CD1c-positive myeloid dendritic cell (primary cell): ENCODE data around the gene SDHAF3.
"Not testable (repeated sequence)": the region's sequence is repeated elsewhere in the genome, so short reads cannot be mapped to it uniquely, and the experiment has no call there.

Source experiments
- DNase-seq: peaks from one replicate; pipeline ENCODE4 v3.0.0-alpha.2; 2016; ENCODE audit errors: extremely low spot score

The SDHAF3 gene

GRCh38 chr7:97123115-97123514 lies 5.6 kb downstream of the SDHAF3 start:
- DNase-seq = not testable (repeated sequence)

DNA sequence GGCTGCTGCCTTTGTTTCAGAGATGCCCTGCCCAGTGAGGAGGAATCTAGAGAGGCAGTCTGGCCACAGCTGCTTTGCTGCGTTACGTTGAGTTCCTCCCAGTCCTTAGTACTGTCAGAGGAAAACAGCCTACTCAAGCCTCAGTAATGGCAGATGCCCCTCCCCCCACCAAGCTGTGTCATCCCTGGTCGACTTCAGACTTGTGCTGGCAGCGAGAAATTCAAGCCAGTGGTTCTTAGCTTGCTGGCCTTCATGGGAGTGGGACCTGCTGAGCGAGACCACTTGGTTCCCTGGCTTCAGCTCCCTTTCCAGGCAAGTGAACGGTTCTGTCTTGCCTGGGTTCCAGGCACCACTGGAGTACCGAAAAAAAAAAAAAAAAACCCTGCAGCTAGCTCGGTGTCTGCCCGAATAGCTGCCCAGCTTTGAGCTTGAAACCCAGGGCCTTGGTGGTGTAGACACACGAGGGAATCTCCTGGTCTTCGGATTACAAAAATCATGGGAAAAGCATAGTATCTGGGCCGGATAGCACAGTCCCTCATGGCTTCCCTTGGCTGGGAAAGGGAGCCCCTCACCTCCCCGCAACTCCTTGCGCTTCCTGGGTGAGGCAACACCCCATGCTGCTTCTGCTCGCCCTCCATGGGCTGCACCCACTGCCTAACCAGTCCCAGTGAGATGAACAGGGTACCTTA lies 9.1 kb downstream of the SDHAF3 start:
- DNase-seq = no peak

DNA sequence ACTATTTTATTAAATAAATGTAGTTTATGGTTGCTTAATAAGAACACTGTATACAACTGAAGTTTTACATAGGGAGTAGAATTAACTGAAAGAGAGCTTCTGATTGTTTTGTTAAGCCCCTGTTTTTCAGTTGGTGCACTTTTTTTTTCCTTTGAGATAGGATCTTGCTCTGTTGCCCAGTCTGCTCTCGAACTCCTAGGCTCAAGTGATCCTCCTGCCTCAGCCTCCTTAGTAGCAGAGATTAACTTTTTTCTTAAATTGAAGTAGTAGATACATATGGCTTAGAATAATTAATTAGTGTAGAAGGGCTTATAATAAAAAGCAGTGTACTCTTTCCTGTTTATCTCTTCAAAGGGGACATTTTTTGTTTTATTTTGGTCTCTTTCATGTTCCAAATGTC lies 11.2 kb downstream of the SDHAF3 start:
- no peak for DNase-seq

GRCh38 chr7:97130417-97131139 lies 13.1 kb downstream of the SDHAF3 start:
- DNase-seq = no peak

GRCh38 chr7:97133159-97133558 lies 15.7 kb downstream of the SDHAF3 start:
- no peak for DNase-seq

DNA sequence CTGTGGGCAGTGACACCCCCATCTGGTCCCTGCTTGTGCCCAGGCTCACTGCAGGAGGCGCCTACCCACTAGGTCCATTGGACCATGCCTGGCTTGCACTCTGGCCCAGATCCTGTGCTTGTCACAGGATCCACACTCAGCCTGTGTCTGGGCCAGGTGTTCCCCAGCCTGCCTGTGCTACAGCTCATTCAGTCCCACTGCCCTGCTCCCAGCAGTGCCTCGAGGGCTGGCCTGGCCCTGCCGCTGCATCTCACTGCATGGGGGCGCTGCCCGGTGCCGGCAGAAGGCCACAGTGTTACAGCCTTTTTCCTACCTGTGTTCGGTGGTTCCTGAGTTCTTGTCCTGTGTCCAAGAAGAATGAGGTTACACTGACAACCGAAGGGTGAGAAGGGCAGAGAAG lies 21.3 kb downstream of the SDHAF3 start:
- DNase-seq = no peak

GRCh38 chr7:97145068-97145467 lies 27.6 kb downstream of the SDHAF3 start:
- peak; percentile 40 for DNase-seq

DNA sequence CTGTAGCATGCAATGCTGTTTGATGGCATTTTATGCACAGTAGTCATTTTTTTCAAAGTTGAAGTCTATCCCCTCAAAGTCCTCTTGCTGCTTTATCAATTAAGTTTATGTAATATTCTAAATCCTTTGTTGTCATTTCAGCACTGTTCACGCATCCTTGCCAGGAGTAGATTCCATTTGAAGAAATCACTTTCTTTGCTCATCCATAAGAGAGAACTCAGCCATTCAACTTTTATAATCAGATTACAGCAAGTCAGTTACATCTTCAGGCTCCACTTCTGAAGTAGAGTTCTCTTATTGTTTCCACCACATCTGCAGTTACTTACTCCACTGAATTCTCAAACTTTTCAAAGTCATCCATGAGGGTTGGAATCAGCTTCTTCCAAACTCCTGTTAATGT lies 32.3 kb downstream of the SDHAF3 start:
- no peak for DNase-seq

- DNase-seq = no peak
These were observed 38.5 kb downstream of the SDHAF3 start for GRCh38 chr7:97155897-97156418.

DNA sequence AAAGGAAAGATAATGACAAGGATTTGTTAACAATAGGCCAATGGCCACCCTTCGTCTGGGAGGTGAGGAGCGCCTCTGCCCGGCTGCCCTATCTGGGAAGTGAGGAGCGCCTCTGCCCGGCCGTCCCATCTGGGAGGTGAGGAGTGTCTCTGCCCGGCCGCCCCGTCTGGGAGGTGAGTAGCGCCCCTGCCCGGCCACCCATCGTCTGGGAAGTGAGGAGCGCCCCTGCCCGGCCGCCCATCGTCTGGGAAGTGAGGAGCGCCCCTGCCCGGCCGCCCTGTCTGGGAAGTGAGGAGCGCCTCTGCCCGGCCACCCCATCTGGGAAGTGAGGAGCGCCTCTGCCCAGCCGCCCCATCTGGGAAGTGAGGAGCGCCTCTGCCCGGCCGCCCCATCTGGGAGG lies 42.5 kb downstream of the SDHAF3 start:
- not testable (repeated sequence) for DNase-seq

- DNase-seq = not testable (repeated sequence)
These were observed 44.1 kb downstream of the SDHAF3 start for GRCh38 chr7:97161609-97162008.

DNA sequence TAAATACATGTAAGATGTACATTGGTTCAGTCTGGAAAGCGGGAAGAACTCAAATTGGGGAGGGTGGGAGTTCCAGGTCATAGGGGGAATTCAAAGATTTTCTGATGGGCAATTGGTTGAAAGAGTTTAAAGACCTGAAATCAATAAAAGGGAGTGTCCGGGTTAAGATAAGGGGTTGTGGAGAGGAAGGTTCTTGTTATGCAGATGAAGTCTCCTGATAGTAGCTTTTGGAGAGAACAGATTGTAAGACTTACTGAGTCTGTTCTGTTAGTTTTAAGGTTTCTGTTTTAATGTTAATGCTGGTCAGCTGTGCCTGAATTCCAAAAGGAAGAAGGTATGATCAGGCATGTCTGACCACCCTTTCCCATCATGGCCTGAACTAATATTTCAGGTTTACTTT lies 48.8 kb downstream of the SDHAF3 start:
- no peak for DNase-seq

DNA sequence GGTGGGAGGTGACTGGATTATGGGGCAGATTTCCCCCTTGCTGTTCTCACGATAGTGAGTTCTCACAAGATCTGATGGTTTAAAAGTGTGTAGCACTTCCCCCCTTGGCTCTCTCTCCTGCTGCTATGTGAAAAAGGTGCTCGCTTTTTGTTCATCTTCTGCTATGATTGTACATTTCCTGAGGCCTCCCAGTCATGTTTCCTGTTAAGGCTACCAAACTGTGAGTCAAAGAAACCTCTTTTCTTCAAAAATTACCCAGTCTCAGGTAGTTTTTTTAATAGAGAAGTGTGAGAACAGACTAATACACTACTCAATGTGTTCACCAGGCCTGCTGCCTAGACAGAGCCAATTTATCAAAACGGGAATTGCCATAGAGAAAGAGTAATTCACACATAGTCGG lies 49.7 kb downstream of the SDHAF3 start:
- DNase-seq = no peak

DNA sequence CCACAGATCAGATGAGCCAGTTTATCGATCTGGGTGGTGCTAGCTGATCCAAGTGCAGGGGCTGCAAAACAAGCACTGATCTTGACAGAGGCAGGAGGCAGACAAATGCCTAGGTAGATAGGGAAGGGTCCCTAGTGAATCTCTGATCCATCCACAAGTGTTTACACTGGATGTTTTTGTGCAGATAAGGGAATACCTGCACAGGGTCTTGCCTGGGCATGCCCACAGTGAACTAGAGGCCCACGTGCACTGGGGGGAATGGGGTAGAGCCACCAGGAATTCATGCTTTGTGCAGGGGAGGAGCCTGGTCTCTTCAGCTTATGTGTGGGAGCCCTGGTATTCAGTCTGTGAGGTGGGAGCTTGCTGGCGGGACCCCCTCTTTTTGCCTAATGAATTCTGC lies 50.3 kb downstream of the SDHAF3 start:
- DNase-seq = no peak

GRCh38 chr7:97174303-97174702 lies 56.8 kb downstream of the SDHAF3 start:
- peak; percentile 36 for DNase-seq

DNA sequence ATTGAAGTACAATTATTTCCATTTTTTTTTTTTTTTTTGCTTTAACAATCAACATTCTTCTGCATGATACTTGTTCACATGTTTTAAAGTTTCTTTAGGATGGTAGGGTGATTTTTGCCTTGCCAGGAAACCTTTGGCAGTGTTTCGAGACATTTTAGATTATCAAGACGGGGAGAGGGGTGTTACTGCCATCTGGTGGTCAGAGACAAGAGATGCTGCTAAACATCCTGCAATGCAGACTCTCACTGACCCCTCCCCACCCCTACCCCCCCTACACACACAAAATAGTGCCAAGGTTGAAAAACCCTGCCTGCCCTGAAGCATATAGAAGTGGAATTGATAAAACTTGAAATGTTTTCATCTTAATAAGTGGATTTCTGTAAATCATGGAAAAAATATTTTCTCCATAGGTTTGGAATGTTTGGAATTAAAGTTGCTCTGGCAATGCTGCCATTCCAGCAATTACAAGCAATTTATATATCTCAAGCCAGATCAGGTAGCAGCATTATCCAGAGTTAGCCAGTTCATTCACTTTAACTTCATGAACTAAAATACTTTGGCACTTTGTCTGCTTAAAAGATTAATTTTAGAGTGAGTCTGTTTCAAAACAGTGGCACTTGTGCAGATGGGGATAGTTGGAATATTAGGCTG lies 62.1 kb downstream of the SDHAF3 start:
- peak; percentile 66 for DNase-seq

DNA sequence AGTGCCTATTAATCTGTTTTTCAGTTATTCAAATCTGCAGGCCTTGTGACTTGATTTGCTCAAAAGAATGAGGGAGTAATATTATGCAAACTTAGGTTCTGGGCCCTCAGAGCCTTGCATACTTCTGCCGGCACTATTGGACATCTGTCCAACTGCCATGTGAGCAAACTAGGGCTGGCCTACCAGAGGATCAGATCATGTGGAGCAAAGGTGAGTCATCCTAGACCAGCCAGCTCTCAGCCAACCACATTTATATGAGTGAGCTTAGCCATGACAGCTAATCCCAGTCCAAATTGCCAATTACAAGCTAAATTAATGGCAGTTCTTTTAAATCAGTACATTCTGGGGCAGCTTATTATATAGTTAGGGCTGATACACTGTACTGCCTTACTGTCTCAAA lies 69.6 kb downstream of the SDHAF3 start:
- no peak for DNase-seq

DNA sequence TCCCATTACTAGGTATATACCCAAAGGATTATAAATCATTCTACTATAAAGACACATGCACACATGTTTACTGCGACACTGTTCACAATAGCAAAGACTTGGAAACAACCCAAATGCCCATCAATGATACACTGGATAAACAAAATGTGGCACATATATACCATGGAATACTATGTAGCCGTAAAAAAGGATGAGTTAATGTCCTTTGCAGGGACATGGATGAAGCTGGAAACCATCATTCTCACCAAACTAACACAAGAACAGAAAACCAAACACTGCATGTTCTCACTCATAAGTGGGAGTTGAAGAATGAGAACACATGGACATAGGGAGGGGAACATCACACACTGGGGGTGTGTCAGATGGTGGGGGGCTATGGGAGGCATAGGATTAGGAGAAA lies 78.7 kb downstream of the SDHAF3 start:
- DNase-seq = not testable (repeated sequence)

GRCh38 chr7:97198596-97198995 lies 81.1 kb downstream of the SDHAF3 start:
- DNase-seq = no peak

- DNase-seq = no peak
These were observed 82.5 kb downstream of the SDHAF3 start for GRCh38 chr7:97200018-97200417.

GRCh38 chr7:97203957-97204356 lies 86.5 kb downstream of the SDHAF3 start:
- no peak for DNase-seq

DNA sequence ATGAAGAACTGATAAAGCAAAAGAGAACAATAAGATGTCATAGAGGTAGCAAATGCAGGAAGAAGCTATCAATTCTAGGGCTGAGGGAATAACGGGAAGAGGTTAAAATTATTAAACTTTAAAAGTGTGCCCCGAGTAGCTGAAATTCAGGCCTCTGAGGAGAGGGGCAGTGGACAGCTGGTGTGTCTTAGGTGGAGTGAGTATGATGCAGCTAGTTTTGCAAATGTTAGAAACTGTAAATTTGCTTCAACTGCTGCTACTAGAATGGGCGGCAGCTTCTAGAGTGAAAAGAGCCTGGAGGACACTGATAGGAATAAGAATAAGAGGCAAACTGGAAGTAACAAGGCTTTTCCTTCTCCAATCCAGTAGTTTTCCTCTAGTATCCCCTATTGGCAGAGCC lies 87.3 kb downstream of the SDHAF3 start:
- no peak for DNase-seq

GRCh38 chr7:97215556-97215955 lies 98.1 kb downstream of the SDHAF3 start:
- DNase-seq = no peak
